Thyroid gland (tissue), 4 donors: ENCODE results near the gene GAMT. TPM values are rescaled to one million over a fixed set of nuclear protein-coding genes. Genes with fewer than 3 reads are reported as not detected.

Experiments
- DNase-seq, 2 donors: peaks; one replicate each; pipeline ENCODE4 v3.0.0-alpha.2; 2019
- H3K27ac ChIP-seq, 3 donors: fragments of 200-600 bp; sonication (generic); 1 replicate in 2 of 3; 2 replicates in 1 of 3; pipeline ENCODE4 v1.5.1; 2016 to 2019; ENCODE audit warnings: mild to moderate bottlenecking in 1 of 3, moderate library complexity in 1 of 3
- H3K27me3 ChIP-seq: fragments of 200-600 bp; sonication (generic); one replicate; pipeline ENCODE4 v1.5.1; 2019
- H3K36me3 ChIP-seq, 2 donors: fragments of 200-600 bp; sonication (generic); one replicate each; pipeline ENCODE4 v1.5.1; 2016 to 2019
- H3K4me1 ChIP-seq, 2 donors: fragments of 200-600 bp; sonication (generic); one replicate each; pipeline ENCODE4 v1.5.1; 2017 to 2019
- H3K4me3 ChIP-seq, 3 donors: fragments of 200-600 bp; sonication (generic); replicated peaks in 1 of 3; 1 replicate in 2 of 3; 2 replicates in 1 of 3; pipeline ENCODE4 v1.5.1; 2016; ENCODE audit warnings: mild to moderate bottlenecking in 1 of 3
- H3K9me3 ChIP-seq: fragments of 200-600 bp; sonication (generic); one replicate; pipeline ENCODE4 v1.5.1; 2017
- POLR2A ChIP-seq, 2 donors: fragments of 450-650 bp; IDR thresholded peaks; one replicate each; pipeline ENCODE4 v1.6.1; 2017; ENCODE audit warnings: antibody characterized with exemption in 2 of 2, mild to moderate bottlenecking in 2 of 2, moderate library complexity in 1 of 2
- WGBS, 2 donors: methylation state at CpG; one replicate each; pipeline ENCODE4 v1.1.5; 2017; 5-methylcytosine and 5-hydroxymethylcytosine counted together
- intact Hi-C: fragments of 100-400 bp; cut with DNase I; formaldehyde crosslinking; loops from one replicate; pipeline ENCODE4 v1.15.1; 2023
- total RNA-seq, 4 donors: library from RNA; depleted of rRNA; stranded (reverse); fragments of >200 nt; gene quantifications; one replicate each; pipeline ENCODE4 v1.2.3, GENCODE V29; 2016
- TF ChIP-seq, protein P1 (sequence below), 6 experiments: fragments of 200-600 bp in 3 of 6; fragments of 450-650 bp in 3 of 6; sonication (generic) in 3 of 6; IDR thresholded peaks; one replicate each; pipeline ENCODE4 v1.5.1; 2016 to 2019; ENCODE audit warnings: antibody characterized with exemption in 6 of 6, mild to moderate bottlenecking in 2 of 6, inconsistent platforms in 1 of 6, moderate library complexity in 1 of 6

Gene GAMT
- total RNA-seq, 4 donors from 2014 or later, result 22.2 to 39.5 (median 29.1) TPM

DNA sequence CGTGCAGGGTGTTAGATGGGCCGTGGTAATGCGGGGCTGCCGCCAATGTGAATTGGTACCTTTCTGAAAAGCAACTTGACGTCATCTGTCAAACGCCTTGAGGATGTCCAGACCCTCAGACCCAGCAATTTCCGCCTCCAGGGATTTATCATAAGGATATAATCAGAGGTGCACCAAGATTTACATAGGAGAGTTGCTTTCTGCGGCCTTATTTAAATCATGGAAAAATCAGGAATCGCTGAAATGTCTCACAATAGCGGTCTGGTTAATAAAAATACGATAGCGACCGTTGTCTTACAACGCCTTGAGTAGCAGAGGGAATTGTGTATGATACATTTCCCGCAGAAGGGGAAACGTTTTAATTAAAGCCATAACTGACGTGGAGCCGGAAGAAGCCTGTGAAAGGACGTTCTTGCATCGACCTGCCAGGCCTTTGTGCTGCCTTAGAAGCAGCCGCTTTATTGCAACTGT, 49.9 kb downstream of the GAMT start:
- 86 to 88% methylated on average over 21 of the region's 21 CpGs for WGBS, 2 donors
- TF ChIP-seq POLR2A (IDR thresholded peaks at IDR 0.05), result no peak
- TF ChIP-seq, protein P1, sequence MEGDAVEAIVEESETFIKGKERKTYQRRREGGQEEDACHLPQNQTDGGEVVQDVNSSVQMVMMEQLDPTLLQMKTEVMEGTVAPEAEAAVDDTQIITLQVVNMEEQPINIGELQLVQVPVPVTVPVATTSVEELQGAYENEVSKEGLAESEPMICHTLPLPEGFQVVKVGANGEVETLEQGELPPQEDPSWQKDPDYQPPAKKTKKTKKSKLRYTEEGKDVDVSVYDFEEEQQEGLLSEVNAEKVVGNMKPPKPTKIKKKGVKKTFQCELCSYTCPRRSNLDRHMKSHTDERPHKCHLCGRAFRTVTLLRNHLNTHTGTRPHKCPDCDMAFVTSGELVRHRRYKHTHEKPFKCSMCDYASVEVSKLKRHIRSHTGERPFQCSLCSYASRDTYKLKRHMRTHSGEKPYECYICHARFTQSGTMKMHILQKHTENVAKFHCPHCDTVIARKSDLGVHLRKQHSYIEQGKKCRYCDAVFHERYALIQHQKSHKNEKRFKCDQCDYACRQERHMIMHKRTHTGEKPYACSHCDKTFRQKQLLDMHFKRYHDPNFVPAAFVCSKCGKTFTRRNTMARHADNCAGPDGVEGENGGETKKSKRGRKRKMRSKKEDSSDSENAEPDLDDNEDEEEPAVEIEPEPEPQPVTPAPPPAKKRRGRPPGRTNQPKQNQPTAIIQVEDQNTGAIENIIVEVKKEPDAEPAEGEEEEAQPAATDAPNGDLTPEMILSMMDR (IDR thresholded peaks at IDR 0.05), result no peak
- intact Hi-C loops, result no loop called here

DNA sequence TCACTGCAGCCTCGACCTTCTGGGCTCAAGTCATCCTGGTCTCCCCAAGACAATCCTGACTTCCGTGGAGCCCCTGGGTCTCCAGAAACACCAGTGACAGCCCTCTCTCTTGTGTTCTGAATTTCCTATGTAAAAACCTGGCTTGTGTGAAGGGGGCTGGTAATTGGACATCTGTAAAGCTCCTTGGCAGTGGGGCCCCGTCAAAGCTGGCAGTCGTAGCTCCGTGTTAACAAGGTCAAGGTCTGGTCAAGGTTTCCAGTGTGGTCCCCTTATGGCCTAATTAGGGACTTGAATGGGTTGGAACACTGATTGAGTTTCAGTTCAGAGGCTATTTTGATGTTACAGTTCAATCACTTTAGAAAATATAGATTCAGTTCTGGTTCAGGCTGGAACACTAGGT, 50.5 kb downstream of the GAMT start:
- Histone ChIP-seq H3K9me3 (no peaks in the 10 kb centered on the region), H3K36me3 (no peaks in the 10 kb centered on the region), H3K27me3 (no peaks in the 10 kb centered on the region), H3K4me1 (peaks cover 10% of the 10 kb centered on the region in 2 donors), H3K27ac (no peak overlapping the region), H3K4me3 (no peak overlapping the region)
- WGBS, 2 donors, result 64 to 76% methylated on average over 5 of the region's 5 CpGs
- intact Hi-C loops, result no loop called here
- DNase-seq, result no peak
- TF ChIP-seq, protein P1 (IDR thresholded peaks at IDR 0.05), result no peak
- no peak for TF ChIP-seq POLR2A (IDR thresholded peaks at IDR 0.05)

More for the DNA sequence above, 49.9 kb downstream of the GAMT start:
- DNase-seq, result no peak
- H3K4me3 ChIP-seq, result no peak overlapping the region
- no peaks in the 10 kb centered on the region for H3K27me3 ChIP-seq
- H3K36me3 ChIP-seq, result no peaks in the 10 kb centered on the region
- no peak overlapping the region for H3K27ac ChIP-seq
- H3K9me3 ChIP-seq, result no peaks in the 10 kb centered on the region
- peaks cover 16% of the 10 kb centered on the region in 2 donors for H3K4me1 ChIP-seq

DNA sequence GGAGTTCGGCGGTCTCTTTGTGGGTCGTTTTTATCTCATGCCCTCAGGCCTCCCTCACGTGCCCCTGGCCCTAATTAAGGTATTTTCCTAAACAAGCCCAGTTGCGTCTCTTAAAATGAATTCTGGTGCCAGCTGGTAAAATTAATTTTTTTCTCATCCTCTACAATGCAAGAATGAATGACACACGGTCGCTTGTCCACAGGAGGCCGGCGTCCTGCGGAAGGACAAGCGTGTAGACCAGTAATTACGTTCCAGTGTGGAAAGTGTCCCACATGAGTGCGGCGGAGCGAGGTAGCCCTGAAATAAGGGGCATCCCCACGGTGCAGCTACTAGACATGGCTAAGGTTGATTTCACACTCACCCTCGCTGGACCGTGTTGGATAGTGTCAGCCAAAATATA, 52.1 kb downstream of the GAMT start:
- intact Hi-C loops, result no loop called here
- Histone ChIP-seq H3K27ac (no peak overlapping the region), H3K9me3 (no peaks in the 10 kb centered on the region), H3K4me3 (no peak overlapping the region), H3K4me1 (peaks cover 5 to 6% of the 10 kb centered on the region in 2 donors), H3K36me3 (no peaks in the 10 kb centered on the region), H3K27me3 (no peaks in the 10 kb centered on the region)
- DNase-seq, result no peak
- no peak for TF ChIP-seq POLR2A (IDR thresholded peaks at IDR 0.05)
- TF ChIP-seq, protein P1 (IDR thresholded peaks at IDR 0.05), result no peak
- WGBS, 2 donors, result 84 to 86% methylated on average over 18 of the region's 18 CpGs

Other genes with a start within 250 kb of the GAMT start
- 10 to 100 TPM; 22.8 to 69.0 (median 25.5) TPM for gene SBNO2, start 227.3 kb downstream of the GAMT start, total RNA-seq
- gene STK11, start 195.8 kb downstream of the GAMT start, total RNA-seq, result 10 to 100 TPM; 60.2 to 83.4 (median 71.1) TPM
- gene CBARP, start 163.5 kb downstream of the GAMT start, total RNA-seq, result 1 to 10 TPM in 3 of 4 donors, under 1 TPM in 1; 0.73 to 3.2 (median 1.5) TPM
- 100 to 1,000 TPM in 1 of 4 donors, 10 to 100 TPM in 3; 39.2 to 182 (median 83.0) TPM for gene ATP5F1D, start 159.8 kb downstream of the GAMT start, total RNA-seq
- gene MIDN, start 153.0 kb downstream of the GAMT start, total RNA-seq, result 10 to 100 TPM; 16.2 to 89.2 (median 17.9) TPM
- 1,000 to 10,000 TPM in 2 of 4 donors, 100 to 1,000 TPM in 2; 679 to 1,194 (median 893) TPM for gene CIRBP, start 132.2 kb downstream of the GAMT start, total RNA-seq
- gene FAM174C, start 126.0 kb downstream of the GAMT start, total RNA-seq, result 100 to 1,000 TPM in 1 of 4 donors, 10 to 100 TPM in 3; 50.8 to 114 (median 64.6) TPM
- not detected for gene EFNA2, start 115.7 kb downstream of the GAMT start, total RNA-seq
- 100 to 1,000 TPM in 2 of 4 donors, 10 to 100 TPM in 2; 75.2 to 185 (median 108) TPM for gene NDUFS7, start 17.6 kb downstream of the GAMT start, total RNA-seq
- 10 to 100 TPM; 34.4 to 77.3 (median 67.7) TPM for gene DAZAP1, start 6.0 kb upstream of the GAMT start, total RNA-seq
- gene RPS15, start 36.9 kb upstream of the GAMT start, total RNA-seq, result 1,000 to 10,000 TPM; 1,760 to 2,977 (median 2,488) TPM
- under 1 TPM in 3 of 4 donors, not detected in 1; under 0.01 to 0.20 (median 0.08) TPM for gene APC2, start 48.6 kb upstream of the GAMT start, total RNA-seq
- 10 to 100 TPM; 47.0 to 64.9 (median 56.5) TPM for gene C19orf25, start 77.7 kb upstream of the GAMT start, total RNA-seq
- gene PCSK4, start 88.8 kb upstream of the GAMT start, total RNA-seq, result 10 to 100 TPM in 1 of 4 donors, 1 to 10 TPM in 3; 2.8 to 10.4 (median 6.3) TPM
- gene REEP6, start 89.6 kb upstream of the GAMT start, total RNA-seq, result 1 to 10 TPM; 4.2 to 8.5 (median 5.9) TPM
- gene ADAMTSL5, start 111.5 kb upstream of the GAMT start, total RNA-seq, result 1 to 10 TPM in 2 of 4 donors, under 1 TPM in 2; 0.27 to 5.1 (median 2.5) TPM
- gene PLK5, start 122.5 kb upstream of the GAMT start, total RNA-seq, result not detected
- gene MEX3D, start 166.8 kb upstream of the GAMT start, total RNA-seq, result 10 to 100 TPM; 18.4 to 31.8 (median 26.4) TPM
- 100 to 1,000 TPM in 3 of 4 donors, 10 to 100 TPM in 1; 58.2 to 149 (median 115) TPM for gene MBD3, start 191.3 kb upstream of the GAMT start, total RNA-seq
- gene UQCR11, start 203.9 kb upstream of the GAMT start, total RNA-seq, result 100 to 1,000 TPM in 1 of 4 donors, 10 to 100 TPM in 3; 52.0 to 154 (median 61.9) TPM